GM12874 (cell line): ENCODE measurements around the gene ZBTB20.

Experiments used
- CTCF ChIP-seq: IDR thresholded peaks from 2 replicates; pipeline ENCODE4 v1.5.1; 2011; ENCODE audit warnings: low read depth, mild to moderate bottlenecking, control low read depth, low read length, moderate library complexity; ENCODE audit not compliant: insufficient read depth

ZBTB20 gene

GRCh38 chr3:115022835-115023398 lies 124.2 kb downstream of the ZBTB20 start:
- no peak for TF ChIP-seq CTCF

- TF ChIP-seq CTCF = no peak
Observed at GRCh38 chr3:115022199-115022598, 124.9 kb downstream of the ZBTB20 start.

GRCh38 chr3:115021061-115021460 lies 126.0 kb downstream of the ZBTB20 start:
- no peak for TF ChIP-seq CTCF

- TF ChIP-seq CTCF = no peak
Observed at GRCh38 chr3:115019900-115020299, 127.2 kb downstream of the ZBTB20 start.

GRCh38 chr3:115018694-115019093 lies 128.4 kb downstream of the ZBTB20 start:
- TF ChIP-seq CTCF = no peak

GRCh38 chr3:115007966-115008365 lies 139.1 kb downstream of the ZBTB20 start:
- TF ChIP-seq CTCF = no peak

GRCh38 chr3:115004201-115005140 lies 142.6 kb downstream of the ZBTB20 start:
- TF ChIP-seq CTCF = no peak
